HEK293 (cell line): ENCODE data around the gene NAV1.

Source experiments
- CTCF ChIA-PET: fragments of 350-600 bp; formaldehyde crosslinking; extraction: SDS; loops from one replicate; lab custom pipeline; 2021; ENCODE audit warnings: antibody characterized with exemption; lab: Yijun Ruan, JAX
- POLR2A ChIA-PET: fragments of 300-600 bp; formaldehyde crosslinking; extraction: SDS; loops from one replicate; lab custom pipeline; 2020; ENCODE audit warnings: antibody characterized with exemption, inconsistent platforms; lab: Yijun Ruan, JAX
- H3K27ac ChIP-seq: fragments of 200-500 bp; sonication (Bioruptor generic); 2 replicates; pipeline ENCODE4 v1.5.1; 2014; ENCODE audit warnings: low read depth, low read length, control low read depth, inconsistent platforms; ENCODE audit errors: extremely low read depth
- H3K36me3 ChIP-seq, 2 experiments: fragments of 200-500 bp in 1 of 2; sonication (Bioruptor generic) in 1 of 2; 1 replicate in 1 of 2; 2 replicates in 1 of 2; pipeline ENCODE4 v1.5.1; 2014 to 2017; ENCODE audit warnings: inconsistent platforms in 2 of 2, low read length in 2 of 2; ENCODE audit not compliant: control insufficient read depth in 2 of 2, insufficient read depth in 1 of 2
- H3K4me1 ChIP-seq: fragments of 200-500 bp; sonication (Bioruptor generic); 2 replicates; pipeline ENCODE4 v1.5.1; 2014; ENCODE audit warnings: mild to moderate bottlenecking, low read length, inconsistent platforms; ENCODE audit not compliant: control insufficient read depth, insufficient read depth
- H3K4me3 ChIP-seq: 2 replicates; pipeline ENCODE4 v1.5.1; 2011; ENCODE audit warnings: low read depth, mild to moderate bottlenecking, control low read depth, low read length, moderate library complexity
- H3K9me3 ChIP-seq: fragments of 200-500 bp; sonication (Bioruptor generic); 2 replicates; pipeline ENCODE4 v1.5.1; 2014; ENCODE audit warnings: low read depth, low read length, inconsistent platforms; ENCODE audit not compliant: control insufficient read depth, insufficient read depth
- ATF2 ChIP-seq: fragments of 450-650 bp; formaldehyde crosslinking; IDR thresholded peaks from 2 replicates; pipeline ENCODE4 v1.5.1; 2016; ENCODE audit warnings: missing biosample characterization, missing genetic modification characterization, low read depth
- FEZF1 ChIP-seq: fragments of 450-650 bp; formaldehyde crosslinking; IDR thresholded peaks from 2 replicates; pipeline ENCODE4 v1.5.1; 2016; ENCODE audit warnings: missing biosample characterization, missing genetic modification characterization
- GLI4 ChIP-seq: fragments of 450-650 bp; formaldehyde crosslinking; IDR thresholded peaks from 2 replicates; pipeline ENCODE4 v1.5.1; 2016; ENCODE audit warnings: missing biosample characterization, missing genetic modification characterization
- KLF7 ChIP-seq: fragments of 450-650 bp; formaldehyde crosslinking; IDR thresholded peaks from 2 replicates; pipeline ENCODE4 v1.5.1; 2016; ENCODE audit warnings: missing biosample characterization, missing genetic modification characterization, borderline replicate concordance
- KLF8 ChIP-seq: fragments of 450-650 bp; formaldehyde crosslinking; IDR thresholded peaks from 2 replicates; pipeline ENCODE4 v1.5.1; 2016; ENCODE audit warnings: missing biosample characterization, missing genetic modification characterization
- OVOL3 ChIP-seq: fragments of 450-650 bp; formaldehyde crosslinking; IDR thresholded peaks from 2 replicates; pipeline ENCODE4 v1.5.1; 2016; ENCODE audit warnings: missing biosample characterization, missing genetic modification characterization
- PRDM10 ChIP-seq: fragments of 450-650 bp; formaldehyde crosslinking; IDR thresholded peaks from 2 replicates; pipeline ENCODE4 v1.5.1; 2016; ENCODE audit warnings: missing biosample characterization, missing genetic modification characterization
- SP7 ChIP-seq: fragments of 450-650 bp; formaldehyde crosslinking; IDR thresholded peaks from 2 replicates; pipeline ENCODE4 v1.5.1; 2016; ENCODE audit warnings: missing biosample characterization, missing genetic modification characterization
- YY1 ChIP-seq: fragments of 450-650 bp; formaldehyde crosslinking; IDR thresholded peaks from 2 replicates; pipeline ENCODE4 v1.5.1; 2018; ENCODE audit warnings: missing biosample characterization, missing genetic modification characterization
- ZBTB11 ChIP-seq: fragments of 450-650 bp; formaldehyde crosslinking; conservative IDR thresholded peaks from 2 replicates; pipeline ENCODE4 v1.5.1; 2016; ENCODE audit warnings: low read depth, missing biosample characterization, missing genetic modification characterization
- ZBTB49 ChIP-seq: fragments of 450-650 bp; formaldehyde crosslinking; IDR thresholded peaks from 2 replicates; pipeline ENCODE4 v1.5.1; 2016; ENCODE audit warnings: missing biosample characterization, missing genetic modification characterization, low read depth
- ZBTB8A ChIP-seq: fragments of 450-650 bp; formaldehyde crosslinking; IDR thresholded peaks from 2 replicates; pipeline ENCODE4 v1.5.1; 2016; ENCODE audit warnings: missing biosample characterization, missing genetic modification characterization
- ZFP37 ChIP-seq: fragments of 450-650 bp; formaldehyde crosslinking; IDR thresholded peaks from 2 replicates; pipeline ENCODE4 v1.5.1; 2016; ENCODE audit warnings: missing biosample characterization, missing genetic modification characterization
- ZNF140 ChIP-seq: fragments of 450-650 bp; formaldehyde crosslinking; IDR thresholded peaks from 2 replicates; pipeline ENCODE4 v1.5.1; 2016; ENCODE audit warnings: missing biosample characterization, missing genetic modification characterization
- ZNF37A ChIP-seq: fragments of 450-650 bp; IDR thresholded peaks from 2 replicates; pipeline ENCODE4 v1.5.1; 2018; ENCODE audit warnings: missing biosample characterization, missing genetic modification characterization
- ZNF571 ChIP-seq: fragments of 450-650 bp; formaldehyde crosslinking; IDR thresholded peaks from 2 replicates; pipeline ENCODE4 v1.5.0; 2017; ENCODE audit warnings: missing biosample characterization, missing genetic modification characterization
- ZNF837 ChIP-seq: fragments of 450-650 bp; formaldehyde crosslinking; IDR thresholded peaks from 2 replicates; pipeline ENCODE4 v1.5.1; 2016; ENCODE audit warnings: missing biosample characterization, missing genetic modification characterization

NAV1 gene

GRCh38 chr1:201537028-201537427, 1.9 kb upstream of the NAV1 start:
- peaks cover 4% of the 10 kb centered on the region; the same call in 1 of the 2 replicates for H3K4me1 ChIP-seq
- H3K27ac ChIP-seq, result no peak overlapping the region
- CTCF ChIA-PET, result interaction anchor here (0.7 to 4.0 kb wide), 5 partner anchors 22 to 256 kb away, joined by 3 to 17 read pairs (median 7); no protein-coding TSS in a partner anchor
- no peaks in the 10 kb centered on the region for H3K36me3 ChIP-seq
- POLR2A ChIA-PET, result no interaction called here
- no peaks in the 10 kb centered on the region for H3K9me3 ChIP-seq
- H3K4me3 ChIP-seq, result no peak overlapping the region
- no peak for TF ChIP-seq KLF8 (tag by site-specific recombination)
- TF ChIP-seq FEZF1 (tag by site-specific recombination), result no peak
- no peak for TF ChIP-seq ZBTB8A (tag by site-specific recombination)
- no peak for TF ChIP-seq ZFP37 (tag by site-specific recombination)
- TF ChIP-seq YY1, result no peak
- peak; percentile 67 for TF ChIP-seq SP7 (tag by site-specific recombination)
- TF ChIP-seq PRDM10, result no peak
- no peak for TF ChIP-seq ZNF837 (tag by site-specific recombination)
- no peak for TF ChIP-seq KLF7 (tag by site-specific recombination)
- no peak for TF ChIP-seq ZNF37A (tag by site-specific recombination)
- TF ChIP-seq ZNF571 (tag by site-specific recombination), result no peak
- peak; percentile 86 for TF ChIP-seq ATF2 (tag by site-specific recombination)
- TF ChIP-seq ZBTB11 (tag by site-specific recombination), result no peak
- TF ChIP-seq OVOL3 (tag by site-specific recombination), result no peak
- no peak for TF ChIP-seq ZNF140 (tag by site-specific recombination)
- no peak for TF ChIP-seq ZBTB49
- no peak for TF ChIP-seq GLI4 (tag by site-specific recombination)
